Fibroblast of lung (primary cell): ENCODE measurements around the gene XRCC3. TPM values are rescaled to one million over a fixed set of nuclear protein-coding genes. Genes with fewer than 3 reads are reported as not detected.

ENCODE experiments used
- DNase-seq, 2 donors: peaks; one replicate each; pipeline versions ENCODE4 v3.0.0 to v3.0.0-alpha.2; 2010; ENCODE audit warnings: low read depth in 2 of 2
- H2AFZ ChIP-seq: 2 replicates; pipeline ENCODE4 v1.5.1; 2012; ENCODE audit warnings: low read length, control low read depth, inconsistent platforms
- H3K27ac ChIP-seq: 2 replicates; pipeline ENCODE4 v1.5.1; 2011; ENCODE audit warnings: low read length, control low read depth; ENCODE audit not compliant: insufficient read depth
- H3K27me3 ChIP-seq: 2 replicates; pipeline ENCODE4 v1.5.1; 2011; ENCODE audit warnings: mild to moderate bottlenecking, low read length; ENCODE audit not compliant: control insufficient read depth, insufficient read depth
- H3K36me3 ChIP-seq: 2 replicates; pipeline ENCODE4 v1.5.1; 2011; ENCODE audit warnings: low read length; ENCODE audit not compliant: control insufficient read depth, insufficient read depth
- H3K4me1 ChIP-seq: 2 replicates; pipeline ENCODE4 v1.5.1; 2011; ENCODE audit warnings: low read length; ENCODE audit not compliant: control insufficient read depth, insufficient read depth; ENCODE audit errors: extremely low read depth
- H3K4me2 ChIP-seq: 2 replicates; pipeline ENCODE4 v1.5.1; 2011; ENCODE audit warnings: low read length, control low read depth; ENCODE audit not compliant: insufficient read depth; ENCODE audit errors: extremely low read depth
- H3K4me3 ChIP-seq, 4 experiments: fragments of 200-600 bp in 1 of 4; sonication (generic) in 1 of 4; replicated peaks in 1 of 4; 2 replicates each; pipeline ENCODE4 v1.5.1; 2011 to 2016; ENCODE audit warnings: low read length in 4 of 4, low read depth in 3 of 4, mild to moderate bottlenecking in 3 of 4, control low read depth in 2 of 4, inconsistent platforms in 1 of 4, mixed read lengths in 1 of 4; ENCODE audit not compliant: insufficient read depth in 1 of 4; ENCODE audit errors: control extremely low read depth in 1 of 4
- H3K79me2 ChIP-seq: 2 replicates; pipeline ENCODE4 v1.5.1; 2012; ENCODE audit warnings: mild to moderate bottlenecking, low read length, inconsistent platforms; ENCODE audit not compliant: control insufficient read depth, insufficient read depth
- H3K9ac ChIP-seq: 2 replicates; pipeline ENCODE4 v1.5.1; 2011; ENCODE audit warnings: mild to moderate bottlenecking, low read length, control low read depth; ENCODE audit not compliant: insufficient read depth
- H3K9me3 ChIP-seq: 2 replicates; pipeline ENCODE4 v1.5.1; 2012; ENCODE audit warnings: low read depth, low read length; ENCODE audit not compliant: control insufficient read depth, insufficient read depth
- H4K20me1 ChIP-seq: 2 replicates; pipeline ENCODE4 v1.5.1; 2011; ENCODE audit warnings: low read length; ENCODE audit not compliant: control insufficient read depth, insufficient read depth; ENCODE audit errors: extremely low read depth
- CTCF ChIP-seq, 2 donors: IDR thresholded peaks in 1 of 2; conservative IDR thresholded peaks in 1 of 2; 1 replicate in 1 of 2; 2 replicates in 1 of 2; pipeline ENCODE4 v1.5.1; 2011 to 2012; ENCODE audit warnings: low read length in 2 of 2, control low read depth in 1 of 2, inconsistent platforms in 1 of 2, low read depth in 1 of 2, mild to moderate bottlenecking in 1 of 2
- EZH2 ChIP-seq: IDR thresholded peaks from 2 replicates; pipeline ENCODE4 v1.5.1; 2012; ENCODE audit warnings: low read length, control low read depth, mild to moderate bottlenecking; ENCODE audit errors: missing control alignments
- polyA plus RNA-seq, 2 donors: library from polyadenylated mRNA; depleted of rRNA in 1 of 2; stranded (reverse) in 1 of 2; unstranded in 1 of 2; fragments of >200 nt; gene quantifications; 2 replicates each; pipeline ENCODE4 v1.2.1, GENCODE V29; 2011 to 2012; ENCODE audit warnings: missing spikeins in 1 of 2
- total RNA-seq: library from RNA; depleted of rRNA; stranded (reverse); fragments of >200 nt; gene quantifications from 2 replicates; pipeline ENCODE4 v1.2.1, GENCODE V29; 2014

Gene XRCC3
- total and polyA plus RNA-seq, 2 donors (not counting 1 experiment from before 2014, with no cell fraction given), result 4.9 to 9.2 TPM

- Histone ChIP-seq H3K9ac (no peak overlapping the region), H3K4me2 (no peak overlapping the region), H3K4me3 (no peak overlapping the region), H3K27me3 (no peaks in the 10 kb centered on the region), H4K20me1 (no peaks in the 10 kb centered on the region), H3K79me2 (peaks cover 7% of the 10 kb centered on the region), H2AFZ (no peak overlapping the region), H3K4me1 (no peaks in the 10 kb centered on the region), H3K27ac (no peak overlapping the region), H3K36me3 (peaks cover 60% of the 10 kb centered on the region), H3K9me3 (no peaks in the 10 kb centered on the region)
- no peak for DNase-seq
- TF ChIP-seq EZH2 (no peak), CTCF (conservative IDR thresholded peaks at IDR 0.05 in 1 of 2, IDR thresholded peaks at IDR 0.05 in 1 of 2; ENCODE audit: low read depth in 1 of 2, low read length in 2 of 2) (no peak)
Observed at GRCh38 chr14:103703433-103704385, 11.5 kb downstream of the XRCC3 start.

GRCh38 chr14:103702497-103703432, 12.5 kb downstream of the XRCC3 start:
- no peak for TF ChIP-seq EZH2
- no peak for TF ChIP-seq CTCF (conservative IDR thresholded peaks at IDR 0.05 in 1 of 2, IDR thresholded peaks at IDR 0.05 in 1 of 2; ENCODE audit: low read depth in 1 of 2, low read length in 2 of 2)
- H3K27me3 ChIP-seq, result no peaks in the 10 kb centered on the region
- H3K4me1 ChIP-seq, result peaks cover under 1% of the 10 kb centered on the region
- no peak overlapping the region for H3K4me2 ChIP-seq
- H3K36me3 ChIP-seq, result peaks cover 62% of the 10 kb centered on the region
- H3K9me3 ChIP-seq, result no peaks in the 10 kb centered on the region
- no peak overlapping the region for H3K27ac ChIP-seq
- DNase-seq, result no peak
- no peaks in the 10 kb centered on the region for H4K20me1 ChIP-seq
- peaks cover 16% of the 10 kb centered on the region for H3K79me2 ChIP-seq
- no peak overlapping the region for H3K9ac ChIP-seq
- no peak overlapping the region for H2AFZ ChIP-seq
- H3K4me3 ChIP-seq, result no peak overlapping the region

- Histone ChIP-seq H3K27me3 (no peaks in the 10 kb centered on the region), H3K27ac (no peak overlapping the region), H3K4me1 (peaks cover 5% of the 10 kb centered on the region), H3K4me3 (no peak overlapping the region), H3K9ac (no peak overlapping the region), H3K4me2 (no peak overlapping the region), H3K36me3 (peaks cover 60% of the 10 kb centered on the region), H3K9me3 (no peaks in the 10 kb centered on the region), H4K20me1 (no peaks in the 10 kb centered on the region), H3K79me2 (peaks cover 21% of the 10 kb centered on the region), H2AFZ (no peak overlapping the region)
- TF ChIP-seq CTCF (conservative IDR thresholded peaks at IDR 0.05 in 1 of 2, IDR thresholded peaks at IDR 0.05 in 1 of 2; ENCODE audit: low read depth in 1 of 2, low read length in 2 of 2) (no peak), EZH2 (no peak)
- no peak for DNase-seq
Observed at GRCh38 chr14:103702095-103702494, 13.2 kb downstream of the XRCC3 start.
